NOMO-1 treated with dmso at 0.1 percent for 144 hours (cell line): ENCODE data around the gene GNG12.
A peak's percentile ranks its signal among the peaks of the same experiment; 100 is the strongest.

Source experiments
- DNase-seq: peaks from one replicate; lab custom pipeline; 2025; ENCODE audit not compliant: unreplicated experiment; lab: John Stamatoyannopoulos, UW

The GNG12 gene

DNA sequence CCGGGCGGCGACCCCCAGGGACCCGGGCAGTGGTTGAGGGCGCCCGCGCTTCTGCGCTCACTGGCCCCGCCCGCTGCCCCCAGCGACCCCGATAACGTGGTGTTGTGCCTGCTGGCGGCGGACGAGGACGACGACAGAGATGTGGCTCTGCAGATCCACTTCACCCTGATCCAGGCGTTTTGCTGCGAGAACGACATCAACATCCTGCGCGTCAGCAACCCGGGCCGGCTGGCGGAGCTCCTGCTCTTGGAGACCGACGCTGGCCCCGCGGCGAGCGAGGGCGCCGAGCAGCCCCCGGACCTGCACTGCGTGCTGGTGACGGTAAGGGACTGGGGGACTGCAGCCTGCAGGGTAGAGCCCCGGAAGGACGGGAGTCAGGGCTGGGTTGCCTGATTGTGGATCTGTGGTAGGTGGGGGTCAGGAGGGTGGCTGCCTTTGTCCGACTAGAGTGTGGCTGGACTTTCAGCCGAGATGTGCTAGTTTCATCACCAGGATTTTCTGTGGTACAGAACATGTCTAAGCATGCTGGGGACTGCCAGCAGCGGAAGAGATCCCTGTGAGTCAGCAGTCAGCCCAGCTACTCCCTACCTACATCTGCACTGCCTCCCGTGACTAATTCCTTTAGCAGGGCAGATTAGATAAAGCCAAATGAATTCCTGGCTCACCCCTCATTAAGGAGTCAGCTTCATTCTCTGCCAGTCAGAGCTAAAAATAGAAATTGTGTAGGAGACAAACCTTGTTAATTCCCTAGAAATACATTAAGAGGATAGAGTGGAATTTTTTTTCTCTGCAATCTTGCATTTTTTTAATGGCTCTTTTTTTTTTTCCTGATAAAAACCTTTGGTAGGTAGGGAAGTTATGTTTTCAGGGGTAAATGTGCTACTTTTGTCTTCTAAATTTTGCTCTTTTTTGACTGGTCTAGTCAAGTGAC lies 146.7 kb downstream of the GNG12 start:
- peak; percentile 83 for DNase-seq

DNA sequence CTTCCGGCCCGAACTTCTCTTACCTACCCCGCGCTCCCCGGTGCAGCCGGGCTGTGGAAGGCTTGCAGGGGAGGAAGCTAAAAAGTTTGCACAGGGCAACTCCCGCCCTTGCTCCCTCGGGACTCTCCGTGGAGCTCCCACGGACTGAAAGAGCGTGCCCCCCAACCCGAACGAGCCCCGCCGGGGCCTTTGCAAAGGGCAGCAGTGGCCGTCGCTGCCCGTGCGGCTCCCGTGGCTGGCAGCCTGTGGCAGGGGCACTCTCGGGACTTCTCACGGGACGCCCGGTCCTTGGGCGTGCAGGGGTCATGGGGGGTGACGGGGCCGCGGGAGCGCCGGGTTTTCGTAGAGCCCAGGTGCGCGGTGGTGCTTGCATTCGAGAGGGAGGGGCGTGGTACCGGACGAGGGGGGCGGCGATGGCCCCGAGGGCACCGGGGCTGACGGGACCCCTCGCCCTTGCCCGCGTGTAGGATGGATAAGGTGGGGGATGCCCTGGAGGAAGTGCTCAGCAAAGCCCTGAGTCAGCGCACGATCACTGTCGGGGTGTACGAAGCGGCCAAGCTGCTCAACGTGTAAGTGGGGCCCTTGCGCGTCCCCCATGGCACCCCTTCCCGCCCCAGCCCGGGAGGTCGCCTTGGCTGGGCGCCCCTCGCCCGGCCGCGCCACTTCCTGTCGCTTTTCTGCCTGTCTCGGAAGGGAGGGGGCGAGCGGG lies 147.6 kb downstream of the GNG12 start:
- no peak for DNase-seq

DNA sequence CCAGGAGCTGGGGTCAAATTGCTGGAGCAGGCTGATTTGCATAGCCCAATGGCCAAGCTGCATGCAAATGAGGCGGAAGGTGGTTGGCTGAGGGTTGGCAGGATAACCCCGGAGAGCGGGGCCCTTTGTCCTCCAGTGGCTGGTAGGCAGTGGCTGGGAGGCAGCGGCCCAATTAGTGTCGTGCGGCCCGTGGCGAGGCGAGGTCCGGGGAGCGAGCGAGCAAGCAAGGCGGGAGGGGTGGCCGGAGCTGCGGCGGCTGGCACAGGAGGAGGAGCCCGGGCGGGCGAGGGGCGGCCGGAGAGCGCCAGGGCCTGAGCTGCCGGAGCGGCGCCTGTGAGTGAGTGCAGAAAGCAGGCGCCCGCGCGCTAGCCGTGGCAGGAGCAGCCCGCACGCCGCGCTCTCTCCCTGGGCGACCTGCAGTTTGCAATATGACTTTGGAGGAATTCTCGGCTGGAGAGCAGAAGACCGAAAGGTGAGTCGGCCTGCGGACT lies 148.2 kb downstream of the GNG12 start, which contains the start of gene GADD45A:
Gene GADD45A (plus strand): TSS at position 135 of the 491 bp plus-strand sequence. CDS start 294 bp downstream, at position 429.
- peak; percentile 98 for DNase-seq

DNA sequence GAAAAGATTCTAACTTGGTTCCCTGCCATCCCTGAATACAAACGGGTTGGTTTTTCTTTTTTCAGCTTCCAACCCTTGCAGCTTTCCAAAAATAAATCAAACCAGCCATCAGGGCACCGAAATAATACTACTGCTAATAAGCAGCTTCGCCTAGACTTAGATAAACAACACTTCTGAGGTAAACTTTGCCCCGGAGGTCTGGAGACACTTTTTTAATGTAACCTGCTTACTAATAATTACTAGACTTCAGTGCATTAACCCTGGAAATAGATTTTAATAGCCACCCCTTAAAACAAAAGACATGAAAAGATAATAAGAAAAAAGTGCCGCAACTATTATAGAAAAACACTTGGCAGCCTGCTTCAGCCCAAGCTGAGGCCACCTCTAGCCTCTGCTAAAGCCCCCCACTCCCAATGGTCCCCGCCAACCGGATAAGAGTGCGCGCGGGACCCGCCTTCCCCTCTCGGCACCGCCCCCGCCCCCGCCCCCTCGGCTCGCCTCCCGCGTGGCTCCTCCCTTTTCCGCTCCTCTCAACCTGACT lies 148.7 kb downstream of the GNG12 start:
- DNase-seq, result no peak

DNA sequence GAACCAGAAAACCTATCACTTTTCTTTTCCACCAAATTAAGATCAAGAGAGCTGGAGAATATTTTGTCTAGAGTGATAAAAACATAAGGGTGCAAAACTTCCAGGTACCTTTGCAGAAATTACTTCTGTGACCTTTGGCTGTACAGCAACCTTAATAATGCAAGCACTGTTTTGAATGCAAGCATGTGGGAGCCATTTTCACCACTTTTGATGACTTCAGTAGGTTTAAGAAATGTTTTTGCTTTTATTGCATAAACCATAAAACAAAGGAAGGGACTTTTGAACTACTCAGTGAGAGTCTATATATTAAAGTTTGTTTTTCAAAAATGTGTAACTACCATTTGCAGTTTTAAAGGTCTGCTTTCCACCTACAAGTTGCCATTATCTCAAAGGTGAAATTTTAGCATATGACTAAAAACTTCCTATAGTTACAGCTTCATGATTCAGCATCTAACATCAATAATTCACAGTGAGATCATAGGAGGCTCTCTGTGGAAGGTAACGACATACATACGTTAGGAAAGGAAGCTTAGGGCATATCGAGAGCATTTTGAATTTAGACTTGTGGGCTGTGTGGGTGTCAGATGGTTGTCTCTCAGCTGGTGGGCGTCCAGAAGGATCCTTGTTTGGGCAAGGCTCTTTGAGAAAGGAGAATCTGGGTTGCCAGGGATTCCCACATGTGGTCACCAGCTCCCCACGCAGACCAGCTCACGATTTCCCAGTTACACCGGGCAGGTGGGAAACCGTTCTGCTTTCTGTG lies 149.3 kb downstream of the GNG12 start:
- no peak for DNase-seq

DNA sequence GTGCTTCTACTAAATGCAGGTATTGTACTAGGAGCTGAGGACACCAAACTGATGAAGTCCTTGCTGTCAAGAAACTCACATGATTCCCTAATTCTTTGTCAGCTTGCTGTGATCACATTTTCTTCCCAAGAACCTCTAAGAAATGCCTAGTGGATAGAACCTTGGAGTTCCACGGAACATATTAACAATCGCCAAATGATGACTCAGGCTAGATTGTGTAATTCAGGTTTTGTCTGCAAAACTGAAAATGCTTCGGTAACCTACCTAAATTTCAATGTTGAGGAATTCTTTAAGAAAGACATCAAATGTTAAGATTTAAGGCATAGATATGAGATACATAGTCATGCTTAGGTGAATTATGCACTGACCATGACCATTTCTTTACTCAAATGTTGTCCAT lies 150.0 kb downstream of the GNG12 start:
- DNase-seq, result no peak

DNA sequence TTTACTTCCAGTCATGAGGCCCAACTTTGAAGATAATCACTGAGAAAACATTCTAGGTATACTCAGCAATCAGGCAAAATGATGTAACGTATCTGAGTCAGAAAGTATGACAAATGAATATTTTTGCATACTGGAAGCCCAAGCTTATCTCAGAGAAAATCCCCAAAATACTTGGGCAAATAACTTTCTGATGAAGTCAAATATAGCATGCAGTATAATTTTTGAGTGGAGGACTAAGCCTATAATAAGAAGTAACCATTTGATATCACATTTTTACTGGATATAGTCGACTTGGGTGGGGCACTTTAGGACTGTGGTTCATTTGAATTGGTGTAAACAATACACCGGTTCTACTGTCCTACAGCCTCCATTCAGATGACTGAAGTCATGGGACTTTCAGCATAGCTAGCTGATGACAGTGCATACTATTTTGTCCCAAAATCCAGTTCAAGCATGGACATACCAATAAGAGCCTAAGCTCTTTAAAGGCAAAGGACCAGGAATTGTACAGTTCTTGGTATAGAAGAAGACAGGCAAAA lies 150.5 kb downstream of the GNG12 start:
- DNase-seq, result no peak

DNA sequence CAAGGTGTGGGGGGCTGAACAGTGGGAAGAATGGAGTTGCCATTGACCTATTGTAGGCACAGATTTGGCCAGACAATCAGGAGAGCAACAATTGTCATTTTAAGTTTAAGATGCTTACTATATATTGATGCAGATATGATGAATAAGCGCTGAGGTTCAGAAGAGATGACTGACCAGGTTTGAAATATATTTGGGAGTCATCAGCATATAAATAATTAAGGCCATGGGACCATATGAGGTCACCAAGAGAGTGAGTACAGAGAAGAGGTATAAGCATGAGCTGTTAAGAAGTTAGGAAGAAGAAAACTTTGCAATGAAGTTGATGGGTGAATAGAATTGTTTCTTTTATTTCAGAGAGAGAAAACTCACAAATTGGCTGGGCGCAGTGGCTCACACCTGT lies 152.8 kb downstream of the GNG12 start:
- no peak for DNase-seq

DNA sequence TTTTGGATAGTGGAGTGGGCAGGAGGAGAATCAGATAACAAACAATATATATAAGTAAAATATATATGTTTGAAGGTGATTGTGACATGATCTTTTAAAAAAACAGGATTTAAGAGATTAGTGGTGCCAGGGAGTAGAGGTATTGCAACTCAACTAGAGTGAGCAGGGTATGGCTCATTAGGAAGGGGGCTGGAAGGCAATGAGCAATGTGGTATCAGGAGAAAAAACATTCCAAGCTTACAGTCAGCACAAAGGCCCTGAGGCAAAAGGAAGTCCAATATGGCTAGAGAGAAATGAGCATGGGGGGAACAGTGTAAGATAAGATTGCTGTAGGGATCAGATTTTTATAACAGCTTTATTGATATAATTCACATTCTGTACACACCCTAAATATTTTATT lies 153.6 kb downstream of the GNG12 start:
- no peak for DNase-seq

DNA sequence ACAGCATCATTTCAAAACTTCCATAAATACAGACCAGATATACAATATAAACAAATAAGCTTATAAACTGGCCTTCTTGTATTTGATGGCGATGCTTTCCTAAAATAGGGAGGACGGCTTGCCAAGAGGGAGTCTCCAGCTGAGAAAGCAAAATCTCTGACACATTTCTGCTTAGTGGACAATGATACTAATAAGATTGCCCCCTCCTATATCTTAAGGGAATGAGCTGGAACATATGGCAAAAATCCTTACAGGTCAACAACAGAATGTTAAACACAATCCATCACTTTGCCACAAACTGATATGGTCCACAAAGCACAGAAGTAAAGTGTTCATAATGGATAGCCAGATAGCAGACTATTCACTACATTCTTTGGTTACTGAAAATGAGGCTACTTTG lies 155.3 kb downstream of the GNG12 start:
- DNase-seq, result no peak

DNA sequence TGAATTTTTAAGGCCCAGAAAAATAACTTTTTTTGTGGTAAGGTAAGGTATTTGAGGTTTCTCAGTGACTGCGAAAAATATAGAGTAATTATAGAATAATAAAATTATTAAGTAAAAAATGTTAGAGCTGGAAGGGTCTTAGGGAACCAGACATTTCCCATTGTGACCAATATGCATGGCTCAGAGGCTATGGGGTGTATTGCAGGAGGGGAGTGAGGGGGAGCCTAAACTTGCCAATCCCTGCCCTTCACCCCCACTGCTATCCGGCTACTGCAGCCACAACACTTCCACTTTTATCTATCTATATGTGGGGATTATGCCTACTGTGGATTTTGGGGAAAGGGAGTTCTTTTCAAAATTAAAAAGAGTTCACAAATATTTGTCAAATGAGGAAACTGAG lies 155.9 kb downstream of the GNG12 start:
- DNase-seq, result no peak

DNA sequence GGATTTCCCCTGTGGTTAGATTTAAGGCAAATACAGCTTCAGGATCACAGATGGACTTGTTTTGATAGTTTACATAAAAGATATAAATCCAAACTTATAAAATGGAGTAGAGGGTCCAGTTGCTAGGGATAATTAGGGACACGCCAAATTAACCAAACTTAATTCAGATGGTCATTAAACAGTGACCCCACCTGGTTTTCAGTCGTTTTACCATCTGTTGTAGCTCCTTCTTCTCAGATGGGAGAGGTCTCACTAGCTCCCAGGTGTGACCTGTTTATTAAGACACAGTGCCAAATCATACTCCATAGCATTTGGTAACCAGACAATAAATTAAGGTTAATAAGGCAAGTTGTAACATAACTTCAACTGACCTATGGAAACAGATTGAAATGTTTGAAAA lies 156.3 kb downstream of the GNG12 start:
- DNase-seq, result no peak

DNA sequence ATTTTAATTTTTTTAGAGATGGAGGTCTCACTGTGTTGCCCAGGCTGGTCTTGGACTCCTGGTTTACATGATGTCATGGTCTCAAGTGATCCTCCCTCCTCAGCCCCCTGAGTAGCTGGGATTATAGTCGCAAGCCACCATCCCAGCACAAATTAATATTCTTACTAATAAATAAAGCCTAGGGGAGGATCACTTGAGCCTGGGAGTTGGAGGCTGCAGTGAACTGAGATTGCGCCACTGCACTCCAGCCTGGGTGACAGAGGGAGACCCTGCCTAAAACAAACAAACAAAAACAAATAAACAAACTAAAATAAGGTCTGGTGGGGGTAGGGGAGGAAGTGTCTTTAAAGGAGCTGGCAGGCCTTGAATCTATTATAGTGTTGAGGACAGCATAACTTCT lies 157.0 kb downstream of the GNG12 start:
- no peak for DNase-seq

DNA sequence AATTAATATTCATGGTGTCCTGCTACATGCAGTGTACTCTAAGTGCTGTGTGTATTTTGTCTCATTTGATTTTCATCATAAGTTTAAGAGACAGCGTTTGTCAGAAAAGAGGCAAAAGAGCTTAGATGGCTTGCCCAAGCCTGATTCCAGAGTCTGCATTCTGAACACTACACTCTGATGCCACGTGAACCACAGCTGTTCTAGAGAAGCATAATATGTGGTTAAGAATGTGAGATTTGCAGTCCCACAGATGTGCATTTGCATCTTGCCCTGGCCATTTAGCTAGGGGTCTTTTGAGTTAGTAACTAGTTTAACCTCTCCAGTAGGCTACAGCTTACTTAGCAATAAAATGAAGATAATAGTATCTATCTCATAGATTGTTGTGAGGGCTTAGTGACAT lies 157.5 kb downstream of the GNG12 start:
- DNase-seq, result no peak

DNA sequence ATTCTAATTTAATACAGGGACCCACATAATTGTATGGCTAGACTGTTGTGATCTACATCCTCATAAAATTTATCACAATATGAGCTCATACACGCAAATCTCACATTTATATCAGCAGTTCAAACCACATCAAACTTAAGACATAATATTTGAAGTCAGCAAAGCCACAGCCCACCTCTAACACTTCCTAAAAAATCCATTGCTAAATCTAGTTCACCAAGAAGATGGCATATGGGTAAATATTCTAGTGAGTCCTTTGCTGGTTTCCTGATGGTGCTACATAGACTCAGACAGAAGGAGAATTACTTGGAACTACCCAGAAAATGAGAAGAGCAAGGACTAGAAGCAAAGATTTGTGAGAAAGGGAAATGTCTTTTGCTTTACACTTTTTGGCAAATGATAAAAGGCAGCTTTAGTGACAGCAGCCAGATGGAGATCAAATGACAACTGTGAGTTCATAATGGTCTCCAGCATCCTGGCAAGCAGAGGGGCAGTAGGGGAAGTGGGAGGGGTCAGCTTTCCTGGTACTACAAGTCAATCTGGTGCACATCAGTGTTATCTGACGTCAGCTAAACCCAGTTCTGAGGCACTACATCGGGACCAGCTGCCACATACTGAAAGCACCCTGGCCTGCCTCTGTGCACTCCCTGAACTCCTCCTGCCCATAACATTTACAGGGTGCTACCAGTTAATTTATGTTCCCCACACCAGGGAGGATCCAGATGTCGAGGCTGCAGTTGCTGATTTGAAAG lies 158.8 kb downstream of the GNG12 start:
- no peak for DNase-seq

DNA sequence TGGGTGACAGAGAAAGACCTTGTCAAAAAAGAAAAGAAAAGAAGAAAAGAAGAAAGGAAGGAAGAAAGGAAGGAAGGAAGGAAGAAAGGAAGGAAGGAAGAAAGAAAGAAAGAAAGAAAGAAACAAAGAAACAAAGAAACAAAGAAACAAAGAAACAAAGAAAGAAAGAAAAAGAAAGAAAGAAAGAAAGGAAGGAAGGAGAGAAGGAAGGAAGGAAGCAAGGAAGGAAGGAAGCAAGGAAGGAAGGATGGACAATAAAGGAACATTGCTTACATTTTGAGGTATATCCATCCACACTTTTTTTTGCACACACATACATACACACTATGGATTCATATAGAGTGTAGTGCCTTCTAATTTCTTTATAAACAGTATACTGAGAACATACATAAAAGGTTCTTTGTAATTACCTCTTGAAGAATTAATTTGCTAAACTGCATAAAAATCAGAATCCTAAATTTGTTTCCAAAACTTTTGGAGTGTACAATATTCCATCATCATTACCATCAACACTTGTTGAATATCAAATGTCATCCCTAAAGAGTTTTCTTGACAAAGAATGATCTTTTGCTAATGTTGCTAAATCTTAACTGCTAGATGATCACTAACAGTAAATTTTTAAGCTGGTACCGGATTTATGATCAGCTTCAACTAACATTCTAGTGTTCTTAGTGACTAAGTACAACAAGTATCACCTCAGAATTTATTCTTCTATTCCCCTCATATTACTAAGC lies 159.6 kb downstream of the GNG12 start:
- DNase-seq, result no peak

DNA sequence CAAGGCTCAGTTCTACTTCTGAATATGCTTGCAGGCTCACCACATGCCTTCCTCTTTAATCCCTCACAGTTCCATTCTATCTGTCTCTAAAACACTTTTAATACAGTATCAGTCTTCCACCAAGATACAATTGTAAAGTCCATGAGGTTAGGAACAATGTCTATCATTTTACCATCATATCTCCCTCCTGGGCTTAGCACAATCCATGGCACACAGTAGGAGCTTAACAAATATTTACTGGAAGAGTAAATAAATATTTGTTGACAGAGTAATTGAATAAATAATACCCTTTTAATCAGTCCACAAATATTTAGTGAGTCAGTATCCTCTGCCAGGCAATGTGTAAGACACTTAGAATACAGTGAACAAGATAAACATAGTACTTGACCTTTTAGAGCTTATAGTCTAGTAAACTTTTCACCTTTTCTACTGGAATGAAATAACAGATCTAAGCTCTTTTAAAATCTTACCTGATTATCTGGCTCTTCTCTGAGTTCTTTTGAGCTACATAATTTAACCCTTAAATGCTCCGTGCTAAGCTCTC lies 160.9 kb downstream of the GNG12 start:
- DNase-seq, result no peak

DNA sequence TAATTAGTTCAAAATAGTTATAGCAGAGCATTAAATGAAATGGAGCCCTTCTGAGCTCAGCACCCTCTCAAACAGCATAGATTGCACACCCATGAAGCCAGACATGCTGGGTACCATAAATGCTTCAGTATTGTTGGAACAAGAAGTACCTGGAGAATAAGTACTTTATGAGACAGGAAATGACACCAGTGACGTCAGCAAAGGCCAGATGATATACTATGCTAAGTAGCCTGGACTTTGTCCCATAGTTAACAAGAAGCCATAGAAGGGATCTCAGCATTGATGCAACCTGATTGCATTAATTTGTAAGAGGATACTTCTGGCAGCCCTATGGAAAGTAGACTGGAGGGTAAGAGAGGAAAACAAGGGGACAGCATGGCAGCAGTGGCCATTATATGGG lies 164.6 kb downstream of the GNG12 start:
- DNase-seq, result no peak

DNA sequence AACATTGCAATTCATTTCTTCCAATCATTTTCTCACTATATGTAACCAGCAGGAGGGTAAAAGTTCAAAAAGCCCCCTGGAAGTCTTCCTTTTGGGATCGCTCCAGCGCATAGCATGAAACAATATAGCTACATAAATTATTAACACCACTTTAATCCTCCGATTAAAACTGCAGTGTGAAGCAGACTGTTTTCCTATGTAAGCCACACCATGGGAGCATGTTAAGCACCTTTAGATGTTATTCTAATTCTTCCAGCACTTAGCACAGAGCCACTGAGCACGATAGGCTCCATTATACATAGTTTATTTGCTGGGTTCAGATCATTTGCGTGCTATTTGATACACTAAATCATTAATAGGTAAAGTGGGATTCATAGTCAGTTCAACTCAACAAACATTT lies 166.6 kb downstream of the GNG12 start:
- DNase-seq, result no peak
